ENCODE results near the gene FKBP6.
"Not testable (repeated sequence)": the region's sequence is repeated elsewhere in the genome, so short reads cannot be mapped to it uniquely, and the experiment has no call there.

GRCh38 chr7:73323434-73324080, 4.4 kb upstream of the FKBP6 start:
- TF ChIP-seq HDGF (IDR thresholded peaks at IDR 0.05; ENCODE audit: borderline replicate concordance); FOXK2 (IDR thresholded peaks at IDR 0.05); TARDBP (IDR thresholded peaks at IDR 0.05); FOXM1 (IDR thresholded peaks at IDR 0.05; ENCODE audit: borderline replicate concordance); ARNT (IDR thresholded peaks at IDR 0.05): not testable (repeated sequence)

All from HEK293T (cell line).